MG63 (cell line): ENCODE measurements around the gene AOPEP. TPM values are rescaled to one million over a fixed set of nuclear protein-coding genes. Genes with fewer than 3 reads are reported as not detected.

Experiments used
- DNase-seq: peaks from one replicate; pipeline ENCODE4 v3.0.0-alpha.2; 2020
- H3K27me3 ChIP-seq: fragments of 250-450 bp; sonication (Bioruptor Pico); 2 replicates; pipeline ENCODE4 v1.5.1; 2020; ENCODE audit warnings: mild to moderate bottlenecking, moderate library complexity
- H3K36me3 ChIP-seq: fragments of 250-450 bp; sonication (Bioruptor Pico); 2 replicates; pipeline ENCODE4 v1.5.1; 2020; ENCODE audit warnings: mild to moderate bottlenecking, moderate library complexity
- H3K4me3 ChIP-seq: fragments of 250-450 bp; sonication (Bioruptor Pico); 2 replicates; pipeline ENCODE4 v1.5.1; 2020; ENCODE audit warnings: mild to moderate bottlenecking, moderate library complexity
- H3K9me3 ChIP-seq: fragments of 250-450 bp; sonication (Bioruptor Pico); 2 replicates; pipeline ENCODE4 v1.5.1; 2020; ENCODE audit warnings: mild to moderate bottlenecking, moderate library complexity
- total RNA-seq: library from RNA; depleted of rRNA; stranded (reverse); fragments of >200 nt; shearing (Covaris generic); gene quantifications from 2 replicates; pipeline ENCODE4 v1.2.3, GENCODE V29; 2014; ENCODE audit warnings: low replicate concordance

AOPEP gene
- total RNA-seq, 1 experiment from 2014 or later, result 91.4 TPM

- DNase-seq, result no peak
- H3K9me3 ChIP-seq, result no peaks in the 10 kb centered on the region
- H3K27me3 ChIP-seq, result no peaks in the 10 kb centered on the region
- H3K36me3 ChIP-seq, result peaks cover 43% of the 10 kb centered on the region
- no peak overlapping the region for H3K4me3 ChIP-seq
Observed at GRCh38 chr9:95043826-95044225, 317.3 kb downstream of the AOPEP start.

- Histone ChIP-seq H3K9me3 (no peaks in the 10 kb centered on the region), H3K4me3 (no peak overlapping the region), H3K27me3 (no peaks in the 10 kb centered on the region), H3K36me3 (peaks cover 36% of the 10 kb centered on the region)
- DNase-seq, result no peak
Observed at GRCh38 chr9:95044731-95045508, 318.4 kb downstream of the AOPEP start.

GRCh38 chr9:95045751-95046150 is 319.3 kb downstream of the AOPEP start:
- DNase-seq, result no peak
- H3K4me3 ChIP-seq, result no peak overlapping the region
- no peaks in the 10 kb centered on the region for H3K9me3 ChIP-seq
- no peaks in the 10 kb centered on the region for H3K27me3 ChIP-seq
- H3K36me3 ChIP-seq, result peaks cover 31% of the 10 kb centered on the region

- no peak for DNase-seq
- H3K27me3 ChIP-seq, result no peaks in the 10 kb centered on the region
- peaks cover 24% of the 10 kb centered on the region for H3K36me3 ChIP-seq
- no peaks in the 10 kb centered on the region for H3K9me3 ChIP-seq
- H3K4me3 ChIP-seq, result peak overlapping the region; percentile 6; the same call in 1 of the 2 replicates
Observed at GRCh38 chr9:95047452-95048224, 321.1 kb downstream of the AOPEP start.

GRCh38 chr9:95048225-95049087 is 322.0 kb downstream of the AOPEP start:
- peak; percentile 76 for DNase-seq
- Histone ChIP-seq H3K9me3 (no peaks in the 10 kb centered on the region), H3K4me3 (peak overlapping the region; percentile 50), H3K36me3 (peaks cover 26% of the 10 kb centered on the region), H3K27me3 (no peaks in the 10 kb centered on the region)

GRCh38 chr9:95049761-95050160 is 323.3 kb downstream of the AOPEP start:
- Histone ChIP-seq H3K36me3 (peaks cover 18% of the 10 kb centered on the region), H3K4me3 (peak overlapping the region; percentile 50), H3K9me3 (no peaks in the 10 kb centered on the region), H3K27me3 (no peaks in the 10 kb centered on the region)
- no peak for DNase-seq

GRCh38 chr9:95053611-95054570 is 327.4 kb downstream of the AOPEP start:
- H3K9me3 ChIP-seq, result no peaks in the 10 kb centered on the region
- H3K4me3 ChIP-seq, result no peak overlapping the region
- peaks cover 41% of the 10 kb centered on the region for H3K36me3 ChIP-seq
- no peaks in the 10 kb centered on the region for H3K27me3 ChIP-seq
- peak; percentile 25 for DNase-seq

- peak overlapping the region; percentile 16; the same call in 1 of the 2 replicates for H3K4me3 ChIP-seq
- no peak for DNase-seq
Observed at GRCh38 chr9:95055334-95055850, 328.9 kb downstream of the AOPEP start.

GRCh38 chr9:95055851-95056551 is 329.5 kb downstream of the AOPEP start:
- DNase-seq, result peak; percentile 37

More at GRCh38 chr9:95055334-95055850, 328.9 kb downstream of the AOPEP start:
- Histone ChIP-seq H3K27me3 (no peaks in the 10 kb centered on the region), H3K9me3 (no peaks in the 10 kb centered on the region), H3K36me3 (peaks cover 47% of the 10 kb centered on the region)

GRCh38 chr9:95057101-95057500 is 330.6 kb downstream of the AOPEP start:
- H3K4me3 ChIP-seq, result no peak overlapping the region
- H3K36me3 ChIP-seq, result peaks cover 61% of the 10 kb centered on the region

More at GRCh38 chr9:95055851-95056551, 329.5 kb downstream of the AOPEP start:
- H3K9me3 ChIP-seq, result no peaks in the 10 kb centered on the region
- peaks cover 53% of the 10 kb centered on the region for H3K36me3 ChIP-seq
- no peaks in the 10 kb centered on the region for H3K27me3 ChIP-seq
- H3K4me3 ChIP-seq, result peak overlapping the region; percentile 16; the same call in 1 of the 2 replicates

GRCh38 chr9:95058121-95058785 is 331.8 kb downstream of the AOPEP start:
- H3K27me3 ChIP-seq, result no peaks in the 10 kb centered on the region
- H3K4me3 ChIP-seq, result no peak overlapping the region
- H3K36me3 ChIP-seq, result peaks cover 71% of the 10 kb centered on the region
- DNase-seq, result no peak
- H3K9me3 ChIP-seq, result no peaks in the 10 kb centered on the region

More at GRCh38 chr9:95057101-95057500, 330.6 kb downstream of the AOPEP start:
- no peaks in the 10 kb centered on the region for H3K9me3 ChIP-seq
- no peak for DNase-seq
- H3K27me3 ChIP-seq, result no peaks in the 10 kb centered on the region

- Histone ChIP-seq H3K4me3 (no peak overlapping the region), H3K36me3 (peaks cover 71% of the 10 kb centered on the region), H3K9me3 (no peaks in the 10 kb centered on the region), H3K27me3 (no peaks in the 10 kb centered on the region)
- DNase-seq, result no peak
Observed at GRCh38 chr9:95058795-95059386, 332.4 kb downstream of the AOPEP start.

- DNase-seq, result no peak
- Histone ChIP-seq H3K4me3 (no peak overlapping the region), H3K9me3 (no peaks in the 10 kb centered on the region), H3K36me3 (peaks cover 82% of the 10 kb centered on the region), H3K27me3 (no peaks in the 10 kb centered on the region)
Observed at GRCh38 chr9:95060234-95060633, 333.7 kb downstream of the AOPEP start.

- no peak for DNase-seq
- Histone ChIP-seq H3K36me3 (peaks cover 89% of the 10 kb centered on the region), H3K4me3 (no peak overlapping the region), H3K27me3 (no peaks in the 10 kb centered on the region), H3K9me3 (no peaks in the 10 kb centered on the region)
Observed at GRCh38 chr9:95060916-95061315, 334.4 kb downstream of the AOPEP start.
